K562 (cell line): ENCODE measurements around the gene DND1. TPM values are rescaled to one million over a fixed set of nuclear protein-coding genes. Genes with fewer than 3 reads are reported as not detected.

Source experiments
- ATAC-seq: fragments of 200-7000 bp; cut with Tn5 transposase; 3 replicates; pipeline ENCODE4 v1.9.1; 2020; ENCODE audit warnings: moderate library complexity
- BruUV-seq: library from RNA; stranded (reverse); fragments of 400-500 nt; replicated peaks from 2 replicates; lab custom pipeline; 2021; lab: Mats Ljungman, UMichigan
- CTCF ChIA-PET: fragments of 300-600 bp; formaldehyde crosslinking; extraction: SDS; loops from one replicate; lab custom pipeline; 2021; ENCODE audit warnings: low intra/inter-chr PET ratio; lab: Yijun Ruan, JAX
- POLR2A ChIA-PET: fragments of 300-600, 350-650 bp; sonication (Branson Sonifier 250); formaldehyde crosslinking; extraction: SDS; loops from one replicate; lab custom pipeline; 2021; ENCODE audit warnings: antibody characterized with exemption, inconsistent platforms; lab: Yijun Ruan, JAX
- DNase-seq, 4 experiments: peaks; one replicate each; pipeline versions ENCODE4 v3.0.0 to v3.0.0-alpha.2; 2011 to 2018; ENCODE audit warnings: low spot score in 3 of 4, mixed read lengths in 3 of 4; ENCODE audit errors: extremely low read depth in 1 of 4
- FAIRE-seq: peaks from 2 replicates; lab custom pipeline; 2011; peaks lifted over from hg19 to GRCh38; lab: Jason Lieb, UNC
- H2AFZ ChIP-seq: 2 replicates; pipeline ENCODE4 v1.6.0; 2011; ENCODE audit warnings: low read depth, low read length, control low read depth, inconsistent platforms
- H3K27ac ChIP-seq: fragments of 200-600 bp; 3 replicates; pipeline ENCODE4 v1.8.0; 2011; ENCODE audit warnings: low read depth, mild to moderate bottlenecking, control low read depth, inconsistent platforms, low read length, moderate library complexity, mixed read lengths; ENCODE audit errors: extremely low read depth
- H3K27me3 ChIP-seq, 2 experiments: fragments of 300-600 bp in 1 of 2; 2 replicates in 1 of 2; 3 replicates in 1 of 2; pipeline versions ENCODE4 v1.6.0 to v1.8.0; 2011; ENCODE audit warnings: inconsistent platforms in 2 of 2, low read length in 2 of 2, mild to moderate bottlenecking in 1 of 2, mixed read lengths in 1 of 2, moderate library complexity in 1 of 2; ENCODE audit not compliant: control insufficient read depth in 2 of 2, insufficient read depth in 2 of 2
- H3K36me3 ChIP-seq: fragments of 300-600 bp; 3 replicates; pipeline ENCODE4 v1.8.0; 2011; ENCODE audit warnings: mild to moderate bottlenecking, low read length, inconsistent platforms; ENCODE audit not compliant: control insufficient read depth, insufficient read depth
- H3K4me1 ChIP-seq, 2 experiments: fragments of 200-600 bp in 1 of 2; replicated peaks in 1 of 2; 2 replicates in 1 of 2; 3 replicates in 1 of 2; pipeline versions ENCODE4 v1.5.1 to v1.8.0; 2011; ENCODE audit warnings: inconsistent platforms in 2 of 2, low read length in 2 of 2, mild to moderate bottlenecking in 1 of 2, mixed read lengths in 1 of 2, moderate library complexity in 1 of 2; ENCODE audit not compliant: control insufficient read depth in 2 of 2, insufficient read depth in 2 of 2
- H3K4me2 ChIP-seq: 2 replicates; pipeline ENCODE4 v1.6.1; 2011; ENCODE audit warnings: low read length, control low read depth, inconsistent platforms, mixed read lengths; ENCODE audit not compliant: insufficient read depth
- H3K4me3 ChIP-seq: fragments of 200-600 bp; sonication (generic), shearing (Covaris generic); 2 replicates; pipeline ENCODE4 v1.5.1; 2016; ENCODE audit warnings: control low read depth, inconsistent platforms
- H3K79me2 ChIP-seq: fragments of 200-600 bp; 3 replicates; pipeline ENCODE4 v1.8.0; 2011; ENCODE audit warnings: low read length, inconsistent platforms; ENCODE audit not compliant: control insufficient read depth, insufficient read depth
- H3K9ac ChIP-seq, 2 experiments: 2 replicates each; pipeline versions ENCODE4 v1.6.0 to v1.6.1; 2011; ENCODE audit warnings: low read depth in 2 of 2, low read length in 2 of 2, control low read depth in 1 of 2, inconsistent platforms in 1 of 2, mild to moderate bottlenecking in 1 of 2, mixed read lengths in 1 of 2; ENCODE audit not compliant: insufficient read depth in 1 of 2
- H3K9me1 ChIP-seq: one replicate; pipeline ENCODE4 v1.6.0; 2011; ENCODE audit warnings: inconsistent platforms, mild to moderate bottlenecking, low read length, moderate library complexity; ENCODE audit not compliant: control insufficient read depth, insufficient read depth
- H3K9me3 ChIP-seq: replicated peaks from 2 replicates; pipeline ENCODE4 v1.5.1; 2011; ENCODE audit warnings: low read depth, low read length, inconsistent platforms; ENCODE audit not compliant: control insufficient read depth, insufficient read depth
- H4K20me1 ChIP-seq: replicated peaks from 2 replicates; pipeline ENCODE4 v1.6.1; 2011; ENCODE audit warnings: low read length, inconsistent platforms, mixed read lengths; ENCODE audit not compliant: control insufficient read depth, insufficient read depth
- CBFA2T2 ChIP-seq: fragments of 450-650 bp; conservative IDR thresholded peaks from 2 replicates; pipeline ENCODE4 v1.6.1; 2017; ENCODE audit warnings: mild to moderate bottlenecking
- CHD1 ChIP-seq: fragments of 200-600 bp; sonication (generic); IDR thresholded peaks from one replicate; pipeline ENCODE4 v1.6.1; 2012; ENCODE audit warnings: mild to moderate bottlenecking, moderate library complexity, low read length, inconsistent platforms
- DACH1 ChIP-seq: fragments of 450-650 bp; IDR thresholded peaks from 2 replicates; pipeline ENCODE4 v1.6.1; 2018; ENCODE audit not compliant: partially characterized antibody
- HMG20B ChIP-seq: fragments of 250-450 bp; sonication (Bioruptor Pico); IDR thresholded peaks from 2 replicates; pipeline ENCODE4 v1.5.0; 2021; ENCODE audit warnings: mild to moderate bottlenecking
- HMGN3 ChIP-seq: IDR thresholded peaks from 2 replicates; pipeline ENCODE4 v1.6.1; 2011; ENCODE audit warnings: borderline replicate concordance, low read depth, mild to moderate bottlenecking, mixed read lengths, low read length; ENCODE audit not compliant: insufficient read length; ENCODE audit errors: extremely low read depth
- KLF1 ChIP-seq: fragments of 450-650 bp; IDR thresholded peaks from 2 replicates; pipeline ENCODE4 v1.6.1; 2016; ENCODE audit warnings: missing genetic modification characterization, missing compliant biosample characterization
- MBD2 ChIP-seq: sonication (generic); IDR thresholded peaks from 2 replicates; pipeline ENCODE4 v1.6.1; 2016; ENCODE audit warnings: low read depth, borderline replicate concordance
- RBM22 ChIP-seq: fragments of 200-400 bp; formaldehyde crosslinking; IDR thresholded peaks from 2 replicates; pipeline ENCODE4 v1.6.1; 2018; ENCODE audit warnings: low read length, low read depth; ENCODE audit not compliant: poor library complexity, severe bottlenecking
- RFX7 ChIP-seq: fragments of 250-450 bp; sonication (Bioruptor Pico); IDR thresholded peaks from 2 replicates; pipeline ENCODE4 v1.5.1; 2021; ENCODE audit warnings: mild to moderate bottlenecking
- SMAD1 ChIP-seq: fragments of 150-350 bp; IDR thresholded peaks from 2 replicates; pipeline ENCODE4 v1.6.1; 2014; ENCODE audit warnings: low read length, low read depth; ENCODE audit not compliant: partially characterized antibody
- SMAD3 ChIP-seq: fragments of 450-650 bp; formaldehyde crosslinking; conservative IDR thresholded peaks from 2 replicates; pipeline ENCODE4 v1.4.0; 2020; ENCODE audit warnings: mild to moderate bottlenecking
- TCFL5 ChIP-seq: fragments of 250-450 bp; sonication (Bioruptor Pico); conservative IDR thresholded peaks from 2 replicates; pipeline ENCODE4 v1.6.1; 2021; ENCODE audit warnings: mild to moderate bottlenecking, moderate library complexity, matching md5 sums
- ZNF133 ChIP-seq: fragments of 250-450 bp; sonication (Bioruptor Pico); IDR thresholded peaks from 2 replicates; pipeline ENCODE4 v1.4.0; 2020; ENCODE audit warnings: mild to moderate bottlenecking
- ZNF717 ChIP-seq: fragments of 250-450 bp; sonication (Bioruptor Pico); IDR thresholded peaks from 2 replicates; pipeline ENCODE4 v1.5.0; 2021
- WGBS: fragments of 100-300 bp; shearing (Covaris generic); methylation state at CpG from one replicate; pipeline ENCODE4 v1.1.6; 2016; ENCODE audit warnings: low coverage, mixed read lengths; ENCODE audit not compliant: insufficient coverage; ENCODE audit errors: missing lambda C conversion rate; 5-methylcytosine and 5-hydroxymethylcytosine counted together
- in situ Hi-C: fragments of 300-500 bp; cut with MboI; formaldehyde crosslinking; loops from 4 replicates; pipeline ENCODE4 v1.15.0; 2018; ENCODE audit warnings: inconsistent platforms, mixed read lengths
- intact Hi-C: fragments of 100-400 bp; cut with micrococcal nuclease; formaldehyde crosslinking; loops from 2 replicates; pipeline ENCODE4 v1.14.2; 2022
- polyA plus RNA-seq, 8 experiments: library from polyadenylated mRNA; depleted of rRNA in 4 of 8; stranded (reverse) in 5 of 8; unstranded in 3 of 8; fragments of >200 nt; fragmentation: Nextera tagmentation in 2 of 8; fragmentation: Illumina TruSeq in 1 of 8; extraction: Ambion mirVana in 2 of 8; extraction: Trizol in 1 of 8; gene quantifications; 2 replicates each; pipeline versions ENCODE4 v1.2.1 to v1.2.3, GENCODE V29; 2011 to 2014; ENCODE audit warnings: inconsistent platforms in 1 of 8, missing spikeins in 1 of 8
- total RNA-seq, 7 experiments: library from RNA; depleted of rRNA in 6 of 7; stranded (reverse); fragments of >200 nt in 6 of 7; fragmentation: Illumina TruSeq in 2 of 7; extraction: Trizol in 2 of 7; gene quantifications; 2 replicates each; pipeline versions ENCODE4 v1.2.1 to v1.2.3, GENCODE V29; 2011 to 2021; ENCODE audit warnings: low replicate concordance in 1 of 7
- TF ChIP-seq, protein P1 (sequence below): fragments of 450-650 bp; IDR thresholded peaks from 2 replicates; pipeline ENCODE4 v1.6.1; 2018; ENCODE audit not compliant: partially characterized antibody
- TF ChIP-seq, protein P2 (sequence below): fragments of 450-650 bp; IDR thresholded peaks from 2 replicates; pipeline ENCODE4 v1.6.1; 2016; ENCODE audit warnings: low read depth, mild to moderate bottlenecking, moderate library complexity
- TF ChIP-seq, protein P3 (sequence below), 2 experiments: fragments of 450-650 bp in 1 of 2; IDR thresholded peaks; 2 replicates each; pipeline ENCODE4 v1.6.1; 2011 to 2017; ENCODE audit warnings: low read depth in 2 of 2, antibody characterized with exemption in 1 of 2, borderline replicate concordance in 1 of 2, low read length in 1 of 2, mild to moderate bottlenecking in 1 of 2, mixed read lengths in 1 of 2; ENCODE audit not compliant: control insufficient read depth in 1 of 2

The DND1 gene
- total and polyA plus RNA-seq, 9 of the 15 experiments (the other 6 are each of a cell fraction or from before 2014, with no cell fraction given): 0.37 to 2.0 (median 0.90) TPM; not detected in 3

DNA sequence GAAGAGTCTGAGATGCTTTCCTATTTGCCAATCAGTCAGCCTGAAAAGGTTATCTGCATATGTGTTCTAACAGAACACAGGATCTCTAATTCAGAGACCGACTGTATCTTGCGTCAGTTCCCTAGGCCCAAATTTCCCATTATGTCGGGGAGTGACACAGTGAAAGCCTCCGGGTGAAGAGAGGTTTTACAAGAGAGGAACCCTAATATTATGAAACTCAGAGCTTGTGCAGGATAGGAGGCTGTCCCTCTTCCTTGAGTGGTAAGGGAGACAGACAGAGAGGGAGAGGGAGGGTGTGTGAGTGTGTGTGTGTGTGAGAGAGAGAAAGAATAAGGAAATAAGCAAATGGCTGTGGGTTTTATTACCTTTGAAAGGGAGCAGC lies 42.3 kb downstream of the DND1 start:
- no peaks in the 10 kb centered on the region for H3K79me2 ChIP-seq
- ChIA-PET POLR2A (interaction anchor here (1.2 kb wide), 1 partner anchor 9 kb away, joined by 3 read pairs; no protein-coding TSS in a partner anchor), CTCF (no interaction called here)
- 68% methylated on average over 4 of the region's 4 CpGs for WGBS
- no peaks in the 10 kb centered on the region for H4K20me1 ChIP-seq
- H3K4me3 ChIP-seq: no peak overlapping the region
- intact Hi-C loops (no loop called here), in situ Hi-C loops (no loop called here)
- no peak for ATAC-seq
- H3K36me3 ChIP-seq: no peaks in the 10 kb centered on the region
- H2AFZ ChIP-seq: no peak overlapping the region
- H3K27me3 ChIP-seq: no peaks in the 10 kb centered on the region
- H3K4me1 ChIP-seq: peaks cover 0 to 14% of the 10 kb centered on the region in 2 experiments; a peak in 1 of 5 replicates
- no TSS peak for BruUV-seq
- no peak for FAIRE-seq
- no peak overlapping the region for H3K27ac ChIP-seq
- no peak overlapping the region for H3K9ac ChIP-seq
- no peak overlapping the region for H3K4me2 ChIP-seq
- H3K9me1 ChIP-seq: no peaks in the 10 kb centered on the region
- no peak for DNase-seq
- H3K9me3 ChIP-seq: no peaks in the 10 kb centered on the region
- TF ChIP-seq ZNF717 (CRISPR knock-in tag): no peak
- TF ChIP-seq SMAD1: no peak
- no peak for TF ChIP-seq MBD2
- no peak for TF ChIP-seq TCFL5 (CRISPR knock-in tag)
- TF ChIP-seq HMG20B (CRISPR knock-in tag): no peak
- TF ChIP-seq KLF1 (tag): no peak
- TF ChIP-seq, protein P1, sequence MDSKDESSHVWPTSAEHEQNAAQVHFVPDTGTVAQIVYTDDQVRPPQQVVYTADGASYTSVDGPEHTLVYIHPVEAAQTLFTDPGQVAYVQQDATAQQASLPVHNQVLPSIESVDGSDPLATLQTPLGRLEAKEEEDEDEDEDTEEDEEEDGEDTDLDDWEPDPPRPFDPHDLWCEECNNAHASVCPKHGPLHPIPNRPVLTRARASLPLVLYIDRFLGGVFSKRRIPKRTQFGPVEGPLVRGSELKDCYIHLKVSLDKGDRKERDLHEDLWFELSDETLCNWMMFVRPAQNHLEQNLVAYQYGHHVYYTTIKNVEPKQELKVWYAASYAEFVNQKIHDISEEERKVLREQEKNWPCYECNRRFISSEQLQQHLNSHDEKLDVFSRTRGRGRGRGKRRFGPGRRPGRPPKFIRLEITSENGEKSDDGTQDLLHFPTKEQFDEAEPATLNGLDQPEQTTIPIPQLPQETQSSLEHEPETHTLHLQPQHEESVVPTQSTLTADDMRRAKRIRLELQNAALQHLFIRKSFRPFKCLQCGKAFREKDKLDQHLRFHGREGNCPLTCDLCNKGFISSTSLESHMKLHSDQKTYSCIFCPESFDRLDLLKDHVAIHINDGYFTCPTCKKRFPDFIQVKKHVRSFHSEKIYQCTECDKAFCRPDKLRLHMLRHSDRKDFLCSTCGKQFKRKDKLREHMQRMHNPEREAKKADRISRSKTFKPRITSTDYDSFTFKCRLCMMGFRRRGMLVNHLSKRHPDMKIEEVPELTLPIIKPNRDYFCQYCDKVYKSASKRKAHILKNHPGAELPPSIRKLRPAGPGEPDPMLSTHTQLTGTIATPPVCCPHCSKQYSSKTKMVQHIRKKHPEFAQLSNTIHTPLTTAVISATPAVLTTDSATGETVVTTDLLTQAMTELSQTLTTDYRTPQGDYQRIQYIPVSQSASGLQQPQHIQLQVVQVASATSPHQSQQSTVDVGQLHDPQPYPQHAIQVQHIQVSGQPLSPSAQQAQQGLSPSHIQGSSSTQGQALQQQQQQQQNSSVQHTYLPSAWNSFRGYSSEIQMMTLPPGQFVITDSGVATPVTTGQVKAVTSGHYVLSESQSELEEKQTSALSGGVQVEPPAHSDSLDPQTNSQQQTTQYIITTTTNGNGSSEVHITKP: no peak
- TF ChIP-seq CHD1: no peak
- no peak for TF ChIP-seq RBM22
- no peak for TF ChIP-seq SMAD3 (CRISPR knock-in tag)
- no peak for TF ChIP-seq RFX7 (CRISPR knock-in tag)
- TF ChIP-seq DACH1: no peak
- TF ChIP-seq CBFA2T2: no peak
- TF ChIP-seq, protein P2, sequence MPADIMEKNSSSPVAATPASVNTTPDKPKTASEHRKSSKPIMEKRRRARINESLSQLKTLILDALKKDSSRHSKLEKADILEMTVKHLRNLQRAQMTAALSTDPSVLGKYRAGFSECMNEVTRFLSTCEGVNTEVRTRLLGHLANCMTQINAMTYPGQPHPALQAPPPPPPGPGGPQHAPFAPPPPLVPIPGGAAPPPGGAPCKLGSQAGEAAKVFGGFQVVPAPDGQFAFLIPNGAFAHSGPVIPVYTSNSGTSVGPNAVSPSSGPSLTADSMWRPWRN: no peak
- no peak for TF ChIP-seq HMGN3
- TF ChIP-seq, protein P3, sequence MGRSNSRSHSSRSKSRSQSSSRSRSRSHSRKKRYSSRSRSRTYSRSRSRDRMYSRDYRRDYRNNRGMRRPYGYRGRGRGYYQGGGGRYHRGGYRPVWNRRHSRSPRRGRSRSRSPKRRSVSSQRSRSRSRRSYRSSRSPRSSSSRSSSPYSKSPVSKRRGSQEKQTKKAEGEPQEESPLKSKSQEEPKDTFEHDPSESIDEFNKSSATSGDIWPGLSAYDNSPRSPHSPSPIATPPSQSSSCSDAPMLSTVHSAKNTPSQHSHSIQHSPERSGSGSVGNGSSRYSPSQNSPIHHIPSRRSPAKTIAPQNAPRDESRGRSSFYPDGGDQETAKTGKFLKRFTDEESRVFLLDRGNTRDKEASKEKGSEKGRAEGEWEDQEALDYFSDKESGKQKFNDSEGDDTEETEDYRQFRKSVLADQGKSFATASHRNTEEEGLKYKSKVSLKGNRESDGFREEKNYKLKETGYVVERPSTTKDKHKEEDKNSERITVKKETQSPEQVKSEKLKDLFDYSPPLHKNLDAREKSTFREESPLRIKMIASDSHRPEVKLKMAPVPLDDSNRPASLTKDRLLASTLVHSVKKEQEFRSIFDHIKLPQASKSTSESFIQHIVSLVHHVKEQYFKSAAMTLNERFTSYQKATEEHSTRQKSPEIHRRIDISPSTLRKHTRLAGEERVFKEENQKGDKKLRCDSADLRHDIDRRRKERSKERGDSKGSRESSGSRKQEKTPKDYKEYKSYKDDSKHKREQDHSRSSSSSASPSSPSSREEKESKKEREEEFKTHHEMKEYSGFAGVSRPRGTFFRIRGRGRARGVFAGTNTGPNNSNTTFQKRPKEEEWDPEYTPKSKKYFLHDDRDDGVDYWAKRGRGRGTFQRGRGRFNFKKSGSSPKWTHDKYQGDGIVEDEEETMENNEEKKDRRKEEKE (IDR thresholded peaks at IDR 0.05; ENCODE audit: borderline replicate concordance in 1 of 2, control insufficient read depth in 1 of 2, low read depth in 2 of 2, low read length in 1 of 2): no peak
- TF ChIP-seq ZNF133 (CRISPR knock-in tag): no peak
